Mucosa of descending colon (tissue), 3 donors: Measurements from ENCODE around the gene KLHDC4. TPM values are rescaled to one million over a fixed set of nuclear protein-coding genes. Genes with fewer than 3 reads are reported as not detected.
A peak's percentile ranks its signal among the peaks of the same experiment; 100 is the strongest.

ENCODE experiments used
- ATAC-seq: fragments of 200-7000 bp; cut with Tn5 transposase; one replicate; pipeline ENCODE4 v1.9.1; 2020; ENCODE audit warnings: mild to moderate bottlenecking, moderate library complexity
- DNase-seq, 3 donors: peaks; one replicate each; pipeline ENCODE4 v3.0.0-alpha.2; 2020
- H3K36me3 ChIP-seq: fragments of 200-600 bp; one replicate; pipeline ENCODE4 v1.8.0; 2021; ENCODE audit warnings: low read depth, mild to moderate bottlenecking
- H3K4me1 ChIP-seq: fragments of 200-600 bp; one replicate; pipeline ENCODE4 v1.8.0; 2021; ENCODE audit warnings: low read depth, mild to moderate bottlenecking
- H3K4me3 ChIP-seq: fragments of 200-600 bp; one replicate; pipeline ENCODE4 v1.8.0; 2021; ENCODE audit warnings: mild to moderate bottlenecking
- H3K9me3 ChIP-seq: fragments of 200-600 bp; one replicate; pipeline ENCODE4 v1.8.0; 2021; ENCODE audit warnings: mild to moderate bottlenecking
- CTCF ChIP-seq: fragments of 200-600 bp; IDR thresholded peaks from one replicate; pipeline ENCODE4 v1.8.0; 2022; ENCODE audit warnings: antibody characterized with exemption, mild to moderate bottlenecking
- intact Hi-C, 2 donors: fragments of 100-400 bp; cut with DNase I in 1 of 2; cut with micrococcal nuclease in 1 of 2; formaldehyde crosslinking; loops; one replicate each; pipeline versions ENCODE4 v1.11.0 to v1.11.1; 2022; cut with DNase I, micrococcal nuclease
- total RNA-seq, 3 donors: library from RNA; stranded (reverse); fragmentation: NEBNext Ultra II Directional in 2 of 3; extraction: Animal tissue kit (Norgen Biotek cat#: 25700) in 2 of 3; gene quantifications; one replicate each; pipeline versions ENCODE4 v1.2.1 to v1.2.4, GENCODE V29; 2021 to 2023
- donor health status: DM: no; HTN: no; CAD: no; lungs with moderate emphysema.
- donor health status: DM: no; HTN: no; CAD: no.
- donor health status: DM: no; HTN: yes; CAD: no.

KLHDC4 gene
- total RNA-seq, 3 donors from 2014 or later: 41.6 to 67.7 (median 46.4) TPM

GRCh38 chr16:87680272-87680644, 85.5 kb downstream of the KLHDC4 start:
- TF ChIP-seq CTCF: no peak
- DNase-seq (no peak), ATAC-seq (no peak)
- H3K9me3 ChIP-seq: no peaks in the 10 kb centered on the region
- no peak overlapping the region for H3K4me3 ChIP-seq
- no peaks in the 10 kb centered on the region for H3K36me3 ChIP-seq
- H3K4me1 ChIP-seq: no peaks in the 10 kb centered on the region
- intact Hi-C loops: no loop called here

GRCh38 chr16:87679593-87680271, 86.1 kb downstream of the KLHDC4 start:
- H3K36me3 ChIP-seq: no peaks in the 10 kb centered on the region
- intact Hi-C loops: no loop called here
- H3K4me1 ChIP-seq: no peaks in the 10 kb centered on the region
- H3K4me3 ChIP-seq: no peak overlapping the region
- DNase-seq (no peak), ATAC-seq (peak; percentile 57)
- TF ChIP-seq CTCF: no peak
- H3K9me3 ChIP-seq: no peaks in the 10 kb centered on the region

- ATAC-seq: peak; percentile 61
- intact Hi-C loops: no loop called here
Observed at GRCh38 chr16:87678618-87679017, 87.2 kb downstream of the KLHDC4 start.

GRCh38 chr16:87677830-87678229, 88.0 kb downstream of the KLHDC4 start:
- Histone ChIP-seq H3K9me3 (no peaks in the 10 kb centered on the region), H3K4me3 (no peak overlapping the region), H3K4me1 (no peaks in the 10 kb centered on the region), H3K36me3 (no peaks in the 10 kb centered on the region)
- ATAC-seq (no peak), DNase-seq (no peak)
- intact Hi-C loops: no loop called here
- TF ChIP-seq CTCF: no peak

More at GRCh38 chr16:87678618-87679017, 87.2 kb downstream of the KLHDC4 start:
- DNase-seq: no peak
- no peaks in the 10 kb centered on the region for H3K4me1 ChIP-seq
- no peaks in the 10 kb centered on the region for H3K36me3 ChIP-seq
- no peak for TF ChIP-seq CTCF
- H3K4me3 ChIP-seq: no peak overlapping the region
- no peaks in the 10 kb centered on the region for H3K9me3 ChIP-seq

GRCh38 chr16:87675111-87675719, 90.6 kb downstream of the KLHDC4 start:
- no peak overlapping the region for H3K4me3 ChIP-seq
- H3K36me3 ChIP-seq: no peaks in the 10 kb centered on the region
- ATAC-seq: no peak
- no peak for DNase-seq
- H3K4me1 ChIP-seq: no peaks in the 10 kb centered on the region
- TF ChIP-seq CTCF: no peak
- no peaks in the 10 kb centered on the region for H3K9me3 ChIP-seq
- intact Hi-C loops: no loop called here
